AG09319 (cell line): ENCODE measurements around the gene SETD2.

Source experiments
- DNase-seq: peaks from one replicate; pipeline ENCODE4 v3.0.0-alpha.2; 2010; ENCODE audit warnings: low read depth; ENCODE audit errors: extremely low read depth
- CTCF ChIP-seq: IDR thresholded peaks from 2 replicates; pipeline ENCODE4 v1.5.1; 2011; ENCODE audit warnings: low read depth, mild to moderate bottlenecking, inconsistent platforms, low read length, moderate library complexity

SETD2 gene

GRCh38 chr3:47108546-47108945, 55.4 kb downstream of the SETD2 start:
- no peak for DNase-seq
- TF ChIP-seq CTCF, result no peak

DNA sequence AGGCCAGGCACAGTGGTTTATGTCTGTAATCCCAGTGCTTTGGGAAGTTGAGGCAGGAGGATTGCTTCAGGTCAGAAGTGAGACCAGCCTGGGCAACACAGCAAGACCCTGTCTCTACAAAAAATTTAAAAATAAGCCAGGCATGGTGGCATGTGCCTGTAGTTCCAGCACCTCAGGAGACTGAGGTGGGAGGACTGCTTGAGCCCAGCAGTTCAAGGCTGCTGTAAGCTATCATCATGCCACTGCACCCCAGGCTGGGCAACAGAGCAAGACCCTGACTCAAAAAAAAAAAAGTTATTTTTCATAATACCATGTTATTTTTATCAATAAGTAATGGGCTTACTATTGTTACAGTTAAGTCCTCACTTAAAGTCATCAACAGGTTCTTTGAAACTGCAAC, 59.7 kb downstream of the SETD2 start:
- TF ChIP-seq CTCF, result no peak
- no peak for DNase-seq

- no peak for TF ChIP-seq CTCF
- DNase-seq, result no peak
Observed at GRCh38 chr3:47103619-47104018, 60.3 kb downstream of the SETD2 start.

DNA sequence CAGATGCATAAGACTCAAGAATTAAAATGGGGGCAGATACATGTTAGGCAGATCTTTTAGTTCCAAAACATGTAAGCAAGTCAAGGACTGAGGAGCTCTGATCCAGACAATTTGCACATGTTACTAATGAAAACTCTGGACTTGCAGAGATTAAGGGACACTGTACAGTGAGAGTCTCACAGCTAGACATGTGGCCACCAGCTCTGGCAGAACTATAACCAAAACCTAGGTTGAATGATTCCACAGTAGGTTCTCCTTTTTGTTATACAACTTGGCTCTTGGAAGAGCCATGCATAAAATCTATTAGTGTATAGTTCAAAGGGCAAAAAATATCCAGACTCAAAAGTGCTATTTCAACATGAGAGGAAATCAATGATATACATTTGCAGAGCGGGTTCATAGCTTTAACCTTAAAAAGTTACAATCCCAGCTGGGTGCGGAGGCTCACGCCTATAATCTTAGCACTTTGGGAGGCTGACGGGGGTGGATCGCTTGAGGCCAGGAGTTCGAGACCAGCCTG, 61.8 kb downstream of the SETD2 start:
- TF ChIP-seq CTCF, result no peak
- DNase-seq, result no peak

DNA sequence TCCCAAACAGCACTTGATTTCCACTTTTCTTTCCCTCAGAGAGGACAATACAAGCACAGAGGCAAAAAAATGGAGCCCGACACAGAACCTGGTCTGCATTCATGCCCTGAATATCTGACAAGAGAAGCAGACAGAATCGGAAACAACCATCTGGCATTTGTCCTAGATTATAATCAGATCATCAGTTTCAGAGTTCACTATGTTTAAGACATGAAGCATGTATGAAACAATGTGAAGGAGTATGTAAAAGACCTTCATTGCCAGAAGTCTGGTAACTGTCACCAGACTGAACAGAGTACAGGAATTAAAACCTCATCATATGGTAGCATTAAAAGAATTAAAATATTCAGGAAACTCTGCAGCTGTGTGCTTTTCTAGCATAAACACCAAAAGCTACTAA, 65.0 kb downstream of the SETD2 start:
- TF ChIP-seq CTCF, result no peak
- DNase-seq, result no peak

DNA sequence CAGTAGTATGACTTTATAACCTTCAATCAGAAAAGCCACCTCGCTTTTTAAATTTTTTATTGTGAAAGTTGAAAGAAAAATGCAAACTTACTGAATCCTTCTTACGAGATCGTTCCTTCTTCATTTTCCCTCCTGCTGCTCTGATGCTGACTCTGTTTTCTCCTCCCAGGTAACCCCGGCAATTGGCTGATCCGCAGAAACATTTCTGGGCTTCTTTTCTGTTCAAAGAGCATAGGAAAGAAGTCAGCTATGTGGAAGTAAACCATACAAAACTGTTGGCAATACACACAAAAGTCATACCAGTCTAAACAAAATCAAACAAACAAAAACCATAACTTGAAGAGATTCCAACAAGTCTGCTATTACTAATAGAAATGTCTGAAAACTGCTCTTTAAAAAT, 66.0 kb downstream of the SETD2 start:
- DNase-seq, result no peak

DNA sequence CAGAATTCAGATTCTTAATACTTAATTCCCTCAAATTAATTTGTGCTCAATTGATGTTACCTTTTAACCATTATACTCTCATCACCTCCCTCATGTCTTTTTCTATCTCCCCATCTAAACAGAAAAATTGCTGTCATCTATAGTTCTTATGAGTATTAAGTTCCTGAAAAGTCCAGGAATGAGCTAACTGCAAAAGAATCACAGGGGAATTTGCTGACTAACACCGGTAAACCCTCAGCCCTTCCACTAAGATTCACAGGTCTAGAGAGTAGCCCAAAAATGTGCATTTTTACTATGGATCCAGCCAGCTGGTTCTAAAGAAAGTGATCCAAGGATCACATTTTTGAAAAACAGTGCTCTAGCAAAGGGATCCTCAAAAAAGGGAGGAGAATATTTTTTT, 67.0 kb downstream of the SETD2 start:
- no peak for DNase-seq
- no peak for TF ChIP-seq CTCF

More for the DNA sequence above, 66.0 kb downstream of the SETD2 start:
- TF ChIP-seq CTCF, result no peak
